ENCODE measurements around the gene CDK13. TPM values are rescaled to one million over a fixed set of nuclear protein-coding genes. Genes with fewer than 3 reads are reported as not detected.
A peak's percentile ranks its signal among the peaks of the same experiment; 100 is the strongest.

The CDK13 gene
- total RNA-seq, 1 donor from 2014 or later = 45.3 TPM

- no peaks in the 10 kb centered on the region for H3K27me3 Mint-ChIP-seq (ENCODE audit: low read depth, unreplicated experiment)
- Histone ChIP-seq H2AFZ (ENCODE audit: low read depth, low read length) (no peak overlapping the region), H3K9ac (ENCODE audit: low read length) (peak overlapping the region; percentile 96), H3K79me2 (ENCODE audit: insufficient read depth, low read length) (peaks cover 66% of the 10 kb centered on the region), H3K27ac (ENCODE audit: low read depth, low read length) (peak overlapping the region; percentile 93), H3K4me2 (ENCODE audit: low read length) (peak overlapping the region; percentile 97), H3K4me1 (ENCODE audit: insufficient read depth, low read length) (peaks cover 14% of the 10 kb centered on the region), H3K4me3 (ENCODE audit: insufficient read depth, low read depth, low read length) (peak overlapping the region; percentile 88), H3K36me3 (ENCODE audit: insufficient read depth, low read length) (no peaks in the 10 kb centered on the region), H3K27me3 (ENCODE audit: insufficient read depth, low read length) (no peaks in the 10 kb centered on the region), H4K20me1 (ENCODE audit: insufficient read depth, low read length) (peaks cover 52% of the 10 kb centered on the region), H3K9me3 (ENCODE audit: insufficient read depth, low read depth, low read length) (no peaks in the 10 kb centered on the region)
- H3K9me3 Mint-ChIP-seq (ENCODE audit: unreplicated experiment) = peaks cover 2% of the 10 kb centered on the region
- DNase-seq (ENCODE audit: low read depth) = peak; percentile 38
- H3K36me3 Mint-ChIP-seq (ENCODE audit: low read depth, unreplicated experiment) = peaks cover 5% of the 10 kb centered on the region
- TF ChIP-seq EZH2 (IDR thresholded peaks at IDR 0.05; ENCODE audit: insufficient read depth, low read length) = no peak
- no peak for TF ChIP-seq CTCF (IDR thresholded peaks at IDR 0.05; ENCODE audit: insufficient read depth, low read depth, low read length)
- peaks cover 12% of the 10 kb centered on the region for H3K4me1 Mint-ChIP-seq (ENCODE audit: low read depth, unreplicated experiment)
- peak overlapping the region; percentile 98 for H3K4me3 Mint-ChIP-seq (ENCODE audit: unreplicated experiment)
- no peak for FAIRE-seq
- peak overlapping the region; percentile 95 for H3K27ac Mint-ChIP-seq (ENCODE audit: unreplicated experiment)
These were observed 1.5 kb downstream of the CDK13 start for GRCh38 chr7:39951226-39952194.

- TF ChIP-seq EZH2 (IDR thresholded peaks at IDR 0.05; ENCODE audit: insufficient read depth, low read length) = no peak
- H3K4me1 Mint-ChIP-seq (ENCODE audit: low read depth, unreplicated experiment) = peaks cover 12% of the 10 kb centered on the region
- H3K4me3 Mint-ChIP-seq (ENCODE audit: unreplicated experiment) = peak overlapping the region; percentile 98
- peak overlapping the region; percentile 88 for H3K4me3 ChIP-seq (ENCODE audit: insufficient read depth, low read depth, low read length)
- DNase-seq (ENCODE audit: low read depth) = peak; percentile 9
- H3K79me2 ChIP-seq (ENCODE audit: insufficient read depth, low read length) = peaks cover 75% of the 10 kb centered on the region
- no peak for FAIRE-seq
- H3K9me3 ChIP-seq (ENCODE audit: insufficient read depth, low read depth, low read length) = no peaks in the 10 kb centered on the region
- peak overlapping the region; percentile 97 for H3K4me2 ChIP-seq (ENCODE audit: low read length)
- H4K20me1 ChIP-seq (ENCODE audit: insufficient read depth, low read length) = peaks cover 60% of the 10 kb centered on the region
- H3K27me3 Mint-ChIP-seq (ENCODE audit: low read depth, unreplicated experiment) = no peaks in the 10 kb centered on the region
- H3K9me3 Mint-ChIP-seq (ENCODE audit: unreplicated experiment) = peaks cover 2% of the 10 kb centered on the region
- H2AFZ ChIP-seq (ENCODE audit: low read depth, low read length) = no peak overlapping the region
- no peaks in the 10 kb centered on the region for H3K36me3 ChIP-seq (ENCODE audit: insufficient read depth, low read length)
- peaks cover 5% of the 10 kb centered on the region for H3K36me3 Mint-ChIP-seq (ENCODE audit: low read depth, unreplicated experiment)
- peak overlapping the region; percentile 96 for H3K9ac ChIP-seq (ENCODE audit: low read length)
- peak overlapping the region; percentile 95 for H3K27ac Mint-ChIP-seq (ENCODE audit: unreplicated experiment)
- H3K27ac ChIP-seq (ENCODE audit: low read depth, low read length) = peak overlapping the region; percentile 93
- H3K4me1 ChIP-seq (ENCODE audit: insufficient read depth, low read length) = peaks cover 14% of the 10 kb centered on the region
- H3K27me3 ChIP-seq (ENCODE audit: insufficient read depth, low read length) = no peaks in the 10 kb centered on the region
These were observed 2.3 kb downstream of the CDK13 start for GRCh38 chr7:39952374-39952773.

GRCh38 chr7:39952803-39953202, 2.7 kb downstream of the CDK13 start:
- TF ChIP-seq CTCF (IDR thresholded peaks at IDR 0.05; ENCODE audit: insufficient read depth, low read depth, low read length) (no peak), EZH2 (IDR thresholded peaks at IDR 0.05; ENCODE audit: insufficient read depth, low read length) (no peak)
- no peak overlapping the region for H3K27ac Mint-ChIP-seq (ENCODE audit: unreplicated experiment)
- peaks cover 2% of the 10 kb centered on the region for H3K9me3 Mint-ChIP-seq (ENCODE audit: unreplicated experiment)
- Histone ChIP-seq H3K4me2 (ENCODE audit: low read length) (peak overlapping the region; percentile 97), H3K4me1 (ENCODE audit: insufficient read depth, low read length) (peaks cover 14% of the 10 kb centered on the region), H3K9me3 (ENCODE audit: insufficient read depth, low read depth, low read length) (no peaks in the 10 kb centered on the region), H4K20me1 (ENCODE audit: insufficient read depth, low read length) (peaks cover 64% of the 10 kb centered on the region), H3K36me3 (ENCODE audit: insufficient read depth, low read length) (no peaks in the 10 kb centered on the region), H2AFZ (ENCODE audit: low read depth, low read length) (no peak overlapping the region), H3K27me3 (ENCODE audit: insufficient read depth, low read length) (no peaks in the 10 kb centered on the region), H3K27ac (ENCODE audit: low read depth, low read length) (peak overlapping the region; percentile 5), H3K4me3 (ENCODE audit: insufficient read depth, low read depth, low read length) (peak overlapping the region; percentile 88), H3K79me2 (ENCODE audit: insufficient read depth, low read length) (peaks cover 79% of the 10 kb centered on the region), H3K9ac (ENCODE audit: low read length) (peak overlapping the region; percentile 96)
- FAIRE-seq (no peak), DNase-seq (ENCODE audit: low read depth) (no peak)
- peaks cover 5% of the 10 kb centered on the region for H3K36me3 Mint-ChIP-seq (ENCODE audit: low read depth, unreplicated experiment)
- H3K27me3 Mint-ChIP-seq (ENCODE audit: low read depth, unreplicated experiment) = no peaks in the 10 kb centered on the region
- H3K4me3 Mint-ChIP-seq (ENCODE audit: unreplicated experiment) = peak overlapping the region; percentile 98
- H3K4me1 Mint-ChIP-seq (ENCODE audit: low read depth, unreplicated experiment) = peaks cover 12% of the 10 kb centered on the region

Measured in astrocyte (in vitro differentiated cells and primary cell).